Hematopoietic multipotent progenitor cell treated with erythropoietin and hydrocortisone succinate and interleukin-3 and kit ligand, for 17 days (in vitro differentiated cells): ENCODE results near the gene TGOLN2.
"Not testable (repeated sequence)": the region's sequence is repeated elsewhere in the genome, so short reads cannot be mapped to it uniquely, and the experiment has no call there.

ENCODE experiments used
- DNase-seq: peaks from one replicate; pipeline ENCODE4 v3.0.0-alpha.2; 2015; ENCODE audit warnings: low spot score

The TGOLN2 gene

GRCh38 chr2:85327822-85328617, at the start of gene TGOLN2:
Gene TGOLN2 (minus strand): TSS chr2:85327989. CDS start chr2:85327962, 27 bp downstream.
- peak; percentile 85 for DNase-seq

GRCh38 chr2:85377083-85377482, 49.3 kb upstream of the TGOLN2 start:
- no peak for DNase-seq

GRCh38 chr2:85376291-85377065, 48.7 kb upstream of the TGOLN2 start:
- DNase-seq, result no peak

- no peak for DNase-seq
These were observed 43.3 kb upstream of the TGOLN2 start for GRCh38 chr2:85371045-85371444.

GRCh38 chr2:85369500-85369899, 41.7 kb upstream of the TGOLN2 start:
- no peak for DNase-seq

- no peak for DNase-seq
These were observed 41.1 kb upstream of the TGOLN2 start for GRCh38 chr2:85368921-85369320.

- no peak for DNase-seq
These were observed 39.4 kb upstream of the TGOLN2 start for GRCh38 chr2:85367180-85367579.

GRCh38 chr2:85362653-85363387, 35.0 kb upstream of the TGOLN2 start:
- DNase-seq, result not testable (repeated sequence)

- DNase-seq, result no peak
These were observed 29.9 kb upstream of the TGOLN2 start for GRCh38 chr2:85357736-85358135.

GRCh38 chr2:85356186-85356585, 28.4 kb upstream of the TGOLN2 start:
- DNase-seq, result no peak

GRCh38 chr2:85355521-85355920, 27.7 kb upstream of the TGOLN2 start:
- DNase-seq, result no peak

GRCh38 chr2:85355073-85355410, 27.3 kb upstream of the TGOLN2 start:
- no peak for DNase-seq

- peak; percentile 99 for DNase-seq
These were observed 26.7 kb upstream of the TGOLN2 start, which contains the start of the genes ELMOD3 and RETSAT for GRCh38 chr2:85354286-85355072. Gene ELMOD3 (plus strand): TSS chr2:85354769. CDS start chr2:85357199, 2,430 bp downstream. Gene RETSAT (minus strand): TSS chr2:85354528. CDS start chr2:85354507, 21 bp downstream.

- DNase-seq, result peak; percentile 31
These were observed 26.1 kb upstream of the TGOLN2 start for GRCh38 chr2:85353876-85354285.

GRCh38 chr2:85347599-85347998, 19.8 kb upstream of the TGOLN2 start:
- DNase-seq, result no peak

GRCh38 chr2:85344356-85344954, 16.7 kb upstream of the TGOLN2 start:
- DNase-seq, result no peak

- DNase-seq, result not testable (repeated sequence)
These were observed 15.6 kb upstream of the TGOLN2 start for GRCh38 chr2:85343207-85343895.

GRCh38 chr2:85342156-85342555, 14.4 kb upstream of the TGOLN2 start:
- DNase-seq, result no peak

GRCh38 chr2:85341269-85342029, 13.7 kb upstream of the TGOLN2 start:
- no peak for DNase-seq
